HG03139 (cell line): ENCODE results near the gene TFIP11.

Source experiments
- ATAC-seq: cut with Tn5 transposase; IDR thresholded peaks from one replicate; pipeline ENCODE4 v1.9.1; 2021; ENCODE audit not compliant: unreplicated experiment

Gene TFIP11

DNA sequence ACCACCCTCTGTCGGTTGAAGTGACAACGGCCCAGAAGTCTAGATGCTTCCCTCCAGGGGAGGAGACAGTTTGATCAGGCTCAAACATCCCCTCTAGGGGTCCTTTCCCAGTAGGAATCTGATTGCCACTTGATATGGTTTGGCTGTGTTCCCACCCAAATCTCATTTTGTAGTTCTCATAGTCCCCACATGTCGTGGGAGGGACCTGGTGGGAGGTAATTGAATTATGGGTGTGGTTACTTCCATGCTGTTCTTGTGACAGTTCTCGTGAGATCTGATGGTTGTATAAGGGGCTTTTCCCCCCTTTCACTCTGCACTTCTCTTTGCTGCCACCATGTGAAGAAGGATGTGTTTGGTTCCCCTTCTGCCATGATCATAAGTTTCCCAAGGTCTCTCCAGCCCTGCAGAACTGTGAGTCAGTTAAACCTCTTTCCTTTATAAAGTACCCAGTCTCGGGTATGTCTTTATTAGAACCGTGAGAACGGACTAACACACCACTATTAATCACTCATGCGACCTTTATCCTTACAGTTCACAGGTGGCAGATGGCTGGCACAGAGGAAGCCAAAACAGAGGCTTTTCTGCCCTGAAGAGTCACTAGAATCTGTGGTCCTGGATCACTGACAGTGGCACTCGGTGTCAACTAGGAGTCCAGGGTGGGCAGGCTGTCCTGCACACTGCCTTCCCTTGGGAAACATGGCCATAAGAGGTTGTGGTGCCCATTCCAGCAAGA lies 61.7 kb downstream of the TFIP11 start:
- no peak for ATAC-seq

DNA sequence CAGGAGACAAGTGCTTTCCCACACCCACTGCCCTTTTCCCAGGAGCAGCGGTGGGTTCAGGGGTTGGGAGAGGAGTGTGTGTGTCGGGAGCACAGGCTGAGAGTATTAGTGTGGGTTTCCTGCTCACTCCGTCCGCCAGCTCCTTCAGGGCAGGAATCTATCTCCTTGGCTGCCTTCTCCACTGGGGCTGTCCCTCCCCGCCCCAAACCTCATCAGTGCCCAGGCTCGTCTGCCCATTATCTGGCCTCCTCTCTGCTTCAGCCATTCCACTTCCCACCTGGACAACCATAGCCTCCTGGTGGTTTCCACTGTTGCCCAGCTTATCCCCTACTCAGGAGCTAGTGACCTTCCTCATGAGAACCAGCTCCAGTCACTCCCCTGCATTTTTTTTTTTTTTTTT lies 63.3 kb downstream of the TFIP11 start:
- ATAC-seq: no peak

DNA sequence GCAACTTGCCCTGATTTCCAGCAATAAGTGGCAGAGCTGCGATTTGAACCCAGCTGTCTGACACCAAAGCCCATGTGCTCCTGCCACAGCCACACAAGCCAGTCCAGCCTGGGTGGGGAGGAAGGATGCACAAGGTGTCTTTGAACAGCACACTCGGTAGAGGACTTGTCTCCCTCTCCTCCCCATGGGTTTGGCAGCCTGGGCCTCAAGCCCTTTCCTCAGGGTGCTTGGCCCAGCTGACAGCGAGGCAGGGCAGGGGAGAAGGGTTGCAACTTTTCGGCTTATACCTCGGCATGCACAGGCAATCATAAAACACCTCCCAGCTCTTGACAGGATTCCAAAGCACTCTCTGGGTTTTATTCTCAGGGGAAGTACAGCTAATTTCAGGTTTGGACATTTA lies 63.9 kb downstream of the TFIP11 start:
- ATAC-seq: no peak

DNA sequence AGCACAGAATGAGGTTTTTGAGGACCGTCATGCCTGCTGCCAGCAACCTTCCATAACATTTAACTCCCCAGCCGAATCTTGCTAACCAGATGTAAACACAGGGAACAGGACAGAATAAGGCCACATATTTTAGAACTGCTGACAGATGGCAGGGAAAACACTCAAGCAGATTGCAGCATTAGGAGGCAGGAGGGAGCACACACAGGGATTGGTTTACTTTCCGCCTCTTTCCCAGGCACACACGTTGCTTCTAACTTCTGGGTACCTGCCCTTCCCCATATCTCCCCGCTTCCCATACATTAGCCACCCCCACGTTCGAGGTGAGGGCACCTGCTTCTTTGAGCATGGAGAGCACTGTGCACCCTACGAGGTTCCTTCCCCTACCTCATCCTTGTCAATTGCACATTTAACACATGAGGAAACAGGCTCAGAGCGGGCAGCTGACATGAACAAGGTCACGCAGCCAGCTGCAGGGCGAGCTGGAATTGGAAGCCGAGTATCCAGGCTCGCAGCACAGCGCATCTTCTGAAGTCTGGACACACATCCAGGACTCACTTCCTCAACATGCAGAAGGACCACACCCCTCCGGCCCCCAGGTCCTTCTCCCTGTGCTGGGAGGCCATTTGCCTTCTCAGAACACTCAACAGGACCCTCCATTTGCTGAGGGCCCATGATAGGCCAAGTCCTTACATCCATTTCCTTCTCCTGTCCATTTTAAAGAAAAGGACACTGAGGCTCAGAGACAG lies 64.5 kb downstream of the TFIP11 start:
- no peak for ATAC-seq

DNA sequence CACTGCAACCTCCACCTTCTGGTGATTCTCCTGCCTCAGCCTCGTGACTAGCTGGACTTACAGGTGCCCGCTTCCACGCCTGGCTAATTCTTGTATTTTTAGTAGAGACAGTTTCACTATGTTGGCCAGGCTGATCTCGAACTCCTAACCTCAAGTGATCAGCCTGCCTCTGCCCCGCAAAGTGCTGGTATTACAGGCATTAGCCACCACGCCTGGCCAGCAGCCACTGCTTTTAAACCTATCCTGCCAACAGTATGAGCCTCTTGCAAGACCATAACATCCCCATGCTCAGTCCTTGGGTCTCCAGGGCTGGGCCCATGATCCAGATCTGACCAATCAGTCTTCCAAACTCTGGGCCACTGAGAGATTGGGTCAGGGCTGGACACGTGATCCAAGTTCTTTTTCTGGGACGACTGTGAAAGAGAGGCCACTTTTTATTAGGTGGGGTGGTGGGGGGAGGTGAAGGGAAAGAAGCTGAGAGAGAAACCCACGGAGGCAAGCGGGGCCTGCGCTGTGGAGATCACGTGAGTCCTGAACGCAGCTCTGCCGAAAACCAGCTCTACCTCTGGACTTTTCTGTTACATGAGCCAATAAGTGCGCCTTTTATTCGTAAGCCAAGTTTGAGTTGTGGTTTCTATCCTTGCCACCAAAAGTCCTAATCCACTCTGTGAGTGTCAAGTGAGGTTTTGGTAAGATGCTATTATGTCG lies 65.3 kb downstream of the TFIP11 start:
- ATAC-seq: no peak

DNA sequence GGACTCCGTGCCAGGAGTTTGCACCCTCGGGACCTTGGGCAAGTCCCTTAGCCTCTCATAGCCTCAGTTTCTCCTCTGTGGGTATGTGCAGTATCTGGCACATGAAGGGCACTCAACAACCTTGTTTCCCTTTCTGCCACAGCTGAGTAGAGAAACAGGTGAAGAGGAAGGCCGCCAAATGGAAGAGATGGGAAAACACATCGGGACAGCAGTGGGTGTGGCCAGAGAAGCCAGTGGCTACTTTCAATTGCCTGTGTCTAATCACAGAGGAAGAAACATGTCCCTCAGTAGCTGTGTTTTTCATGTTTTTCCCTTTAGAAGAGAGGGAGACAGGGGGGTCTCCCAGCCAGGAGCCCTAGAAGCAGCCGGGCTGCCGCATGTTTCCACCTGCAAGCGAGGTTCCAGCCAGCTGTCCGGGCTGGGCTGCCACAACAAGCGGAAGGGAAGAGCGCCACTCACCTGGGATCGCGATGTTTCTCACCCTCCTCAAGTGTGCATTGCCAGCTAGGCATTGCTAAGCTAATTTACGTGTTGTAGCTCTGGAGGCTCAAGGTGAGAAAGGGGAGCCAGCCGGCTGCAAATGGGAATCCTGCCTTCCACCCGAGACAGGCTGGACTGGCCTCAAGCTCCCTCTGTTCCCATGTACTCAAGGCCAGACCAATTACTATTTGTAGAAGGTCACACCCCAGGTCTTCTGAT lies 66.5 kb downstream of the TFIP11 start:
- ATAC-seq: no peak

DNA sequence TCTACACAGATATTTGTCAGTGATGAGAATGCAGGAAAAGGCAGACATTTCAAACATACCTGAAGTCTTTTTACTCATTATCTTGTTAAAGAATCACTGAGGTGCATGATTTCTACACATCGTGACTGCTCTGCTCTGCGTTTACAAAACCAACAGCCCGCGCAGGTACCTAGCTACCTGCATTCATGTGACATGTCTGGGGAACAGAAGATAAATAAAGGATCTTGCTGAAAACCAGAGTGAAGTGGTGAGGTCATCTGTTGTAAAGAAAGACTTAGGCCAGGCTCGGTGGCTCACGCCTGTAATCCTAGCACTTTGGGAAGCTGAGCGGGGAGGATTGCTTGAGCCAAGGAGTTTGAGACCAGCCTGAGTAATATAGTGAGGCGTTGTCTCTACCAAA lies 67.5 kb downstream of the TFIP11 start:
- no peak for ATAC-seq

DNA sequence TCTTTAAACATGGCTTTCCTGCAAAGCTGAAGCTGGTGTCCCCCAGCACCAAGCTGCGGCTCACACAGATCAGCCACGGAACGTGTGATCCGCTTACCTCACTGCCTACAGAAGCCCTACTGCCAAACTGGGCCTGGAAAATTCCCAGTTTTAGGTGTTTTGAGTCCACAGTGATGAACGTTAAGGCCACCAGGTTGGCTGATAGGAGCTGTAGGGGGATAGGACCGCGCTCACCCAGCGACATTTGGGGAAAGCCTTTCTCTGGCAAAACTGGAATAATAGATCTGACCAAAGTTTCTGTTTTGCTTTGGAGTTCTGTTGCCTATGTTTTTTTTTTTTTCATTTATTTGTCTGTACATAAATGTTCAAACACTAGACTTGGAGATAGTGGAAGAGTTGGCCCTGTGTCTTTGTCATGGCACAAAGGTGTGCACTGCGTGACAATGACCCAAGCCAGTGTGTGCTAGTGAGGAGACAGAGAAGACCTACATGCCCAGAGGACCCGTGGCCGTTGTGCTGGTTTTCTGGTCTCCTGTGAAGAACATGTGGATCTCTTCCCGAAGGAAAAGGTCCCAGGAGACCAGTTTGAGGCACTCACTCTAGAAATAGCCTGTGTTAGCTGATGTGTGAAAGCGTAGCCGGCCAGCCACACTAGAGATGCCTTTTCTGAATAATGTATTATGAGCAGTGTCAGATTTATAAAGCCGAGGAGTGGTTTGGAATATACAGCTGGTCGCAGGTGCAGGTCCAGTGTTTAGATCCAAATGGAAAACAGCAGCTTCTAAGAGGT lies 68.2 kb downstream of the TFIP11 start:
- no peak for ATAC-seq

DNA sequence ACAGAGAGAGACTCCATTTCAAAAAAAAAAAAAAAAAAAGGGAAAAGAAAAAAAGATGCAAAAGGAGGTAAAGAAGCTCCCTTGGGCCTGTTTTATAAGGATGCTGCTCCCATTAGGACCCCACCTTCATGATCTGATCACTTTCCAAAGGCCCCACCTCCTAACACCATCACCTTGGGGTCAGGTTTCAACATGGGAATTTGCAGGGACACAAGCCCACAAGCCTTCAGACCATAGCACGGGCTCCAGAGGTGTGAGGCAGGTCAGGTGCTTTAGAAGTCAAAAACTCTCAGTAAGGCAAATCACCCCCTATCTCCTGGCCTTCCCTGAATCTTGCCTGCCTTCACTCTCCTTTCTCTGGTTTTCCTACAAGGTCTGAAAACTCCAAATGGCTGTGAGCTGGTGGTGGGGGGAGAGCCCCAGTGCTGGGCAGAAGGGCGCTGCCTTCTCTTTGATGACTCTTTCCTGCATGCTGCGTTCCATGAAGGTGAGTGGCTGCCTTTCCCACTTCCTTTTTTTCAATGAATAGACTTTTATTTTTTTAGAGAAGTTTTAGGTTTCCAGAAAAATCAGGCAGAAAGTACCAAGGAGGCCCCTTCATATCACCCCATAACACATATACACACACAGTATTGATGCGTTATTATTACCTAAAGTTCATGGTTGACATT lies 70.1 kb downstream of the TFIP11 start:
- ATAC-seq: no peak
